HG03565 (cell line): ENCODE results near the gene MFN2.
"Not testable (repeated sequence)": the region's sequence is repeated elsewhere in the genome, so short reads cannot be mapped to it uniquely, and the experiment has no call there.

Experiments used
- ATAC-seq: cut with Tn5 transposase; IDR thresholded peaks from one replicate; pipeline ENCODE4 v1.9.1; 2021; ENCODE audit warnings: mild to moderate bottlenecking, moderate library complexity; ENCODE audit not compliant: unreplicated experiment

MFN2 gene

GRCh38 chr1:11997081-11997850, 17.0 kb downstream of the MFN2 start:
- no peak for ATAC-seq

DNA sequence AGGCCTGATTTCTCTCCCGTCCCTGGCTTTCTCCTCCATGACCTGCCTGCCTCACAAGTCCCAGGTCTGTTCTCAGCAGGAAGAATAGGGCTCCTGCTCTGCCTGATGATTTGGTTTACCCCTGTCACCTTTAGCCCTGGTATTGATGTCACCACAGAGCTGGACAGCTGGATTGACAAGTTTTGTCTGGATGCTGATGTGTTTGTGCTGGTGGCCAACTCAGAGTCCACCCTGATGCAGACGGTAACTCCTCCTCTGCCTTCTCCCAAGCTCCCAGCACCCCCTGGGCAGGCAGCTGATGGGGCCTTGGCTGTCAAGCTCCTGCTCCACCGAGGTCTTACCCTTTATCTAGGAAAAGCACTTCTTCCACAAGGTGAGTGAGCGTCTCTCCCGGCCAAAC, 18.4 kb downstream of the MFN2 start:
- no peak for ATAC-seq

DNA sequence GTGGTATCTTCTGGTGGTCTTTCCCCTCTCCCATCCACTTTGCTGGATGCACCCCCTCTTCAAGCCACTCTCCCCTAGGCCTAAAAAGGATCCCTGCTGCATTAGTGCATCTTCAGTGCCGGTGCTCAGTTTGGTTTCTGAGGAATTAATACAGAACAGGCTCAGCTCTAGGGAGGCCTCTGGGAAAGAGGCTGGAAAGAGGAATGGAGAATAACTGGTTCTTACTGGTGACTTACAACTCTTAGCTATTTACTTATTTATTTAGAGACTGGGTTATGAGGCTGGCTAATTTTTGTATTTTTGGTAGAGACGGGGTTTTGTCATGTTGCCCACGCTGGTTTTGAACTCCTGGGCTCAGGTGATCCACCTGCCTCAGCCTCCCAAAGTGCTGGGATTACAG, 19.0 kb downstream of the MFN2 start:
- no peak for ATAC-seq

GRCh38 chr1:12001249-12001917, 21.1 kb downstream of the MFN2 start:
- no peak for ATAC-seq

- ATAC-seq, result no peak
These were observed 21.8 kb downstream of the MFN2 start for GRCh38 chr1:12001996-12002493.

GRCh38 chr1:12003762-12004161, 23.5 kb downstream of the MFN2 start:
- ATAC-seq, result no peak

DNA sequence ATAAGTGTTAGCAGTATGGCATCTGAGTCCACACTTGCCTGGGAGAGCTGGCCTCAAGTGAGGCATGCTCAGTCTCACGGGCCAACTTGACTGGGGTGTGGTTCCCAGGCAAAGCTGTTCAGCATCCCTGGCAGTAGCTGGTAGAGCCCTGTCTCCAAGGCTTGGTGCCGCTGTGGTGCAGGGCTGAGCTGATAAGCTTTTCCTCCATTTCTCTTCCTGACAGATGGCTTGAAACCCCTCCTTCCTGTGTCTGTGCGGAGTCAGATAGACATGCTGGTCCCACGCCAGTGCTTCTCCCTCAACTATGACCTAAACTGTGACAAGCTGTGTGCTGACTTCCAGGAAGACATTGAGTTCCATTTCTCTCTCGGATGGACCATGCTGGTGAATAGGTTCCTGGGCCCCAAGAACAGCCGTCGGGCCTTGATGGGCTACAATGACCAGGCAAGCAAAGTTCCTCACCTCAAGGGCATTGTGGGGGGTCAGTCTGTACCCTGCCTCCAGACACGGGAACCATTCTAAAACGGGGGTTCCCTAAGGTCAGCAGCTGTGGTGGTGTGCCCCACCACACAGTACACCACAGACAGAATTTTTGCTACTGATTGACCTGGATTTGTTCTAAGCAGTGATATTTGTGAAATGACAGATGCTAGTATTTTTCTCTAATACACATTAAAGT, 25.4 kb downstream of the MFN2 start:
- no peak for ATAC-seq

DNA sequence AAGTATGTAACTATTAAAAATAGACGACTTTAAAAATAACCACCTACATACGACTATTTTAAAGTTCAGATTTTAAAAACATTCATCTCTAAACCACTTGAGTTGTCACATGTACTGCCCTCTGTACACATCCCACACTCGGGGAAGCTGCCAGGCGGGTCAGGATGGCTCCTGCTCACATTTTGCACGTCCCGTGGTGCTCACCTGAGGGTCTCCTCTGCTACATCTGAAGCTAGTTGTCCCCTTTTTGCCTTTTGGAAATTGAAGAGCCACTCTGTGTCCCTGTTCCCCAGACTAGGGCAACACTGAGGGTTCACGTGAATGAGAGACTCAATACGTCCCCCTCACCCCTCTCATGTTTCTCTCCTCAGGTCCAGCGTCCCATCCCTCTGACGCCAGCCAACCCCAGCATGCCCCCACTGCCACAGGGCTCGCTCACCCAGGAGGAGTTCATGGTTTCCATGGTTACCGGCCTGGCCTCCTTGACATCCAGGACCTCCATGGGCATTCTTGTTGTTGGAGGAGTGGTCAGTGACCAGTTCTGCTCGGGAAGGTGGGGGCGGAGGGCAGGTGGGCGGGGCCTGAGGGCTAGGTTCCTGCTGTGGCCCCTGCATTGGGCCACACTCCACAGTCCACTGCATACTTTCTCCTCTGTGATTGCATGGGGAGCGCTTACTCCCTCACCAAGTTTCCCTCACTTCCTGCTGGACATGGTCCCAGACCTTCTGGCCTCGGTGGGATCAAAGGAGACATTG, 26.1 kb downstream of the MFN2 start:
- ATAC-seq, result no peak

DNA sequence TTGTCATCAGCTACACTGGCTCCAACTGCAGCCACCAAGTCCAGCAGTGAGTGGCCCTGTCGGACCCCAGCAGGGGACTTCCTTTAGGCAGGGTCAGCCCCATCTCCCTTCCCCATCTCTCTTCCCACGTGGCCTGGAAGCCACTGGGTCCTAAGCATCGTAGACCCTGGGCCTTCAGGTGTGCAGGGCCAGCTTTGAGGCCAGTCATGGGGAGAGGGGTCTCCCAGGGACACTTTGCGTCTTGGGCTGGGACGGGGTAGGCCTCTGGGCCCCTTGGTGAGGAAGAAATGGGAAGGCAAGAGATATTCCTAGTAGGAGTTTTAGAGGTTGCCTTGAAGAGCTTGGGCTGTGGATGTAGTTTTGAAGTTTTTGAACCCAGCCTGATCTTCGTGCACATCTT, 27.0 kb downstream of the MFN2 start:
- no peak for ATAC-seq

- not testable (repeated sequence) for ATAC-seq
These were observed 28.1 kb downstream of the MFN2 start for GRCh38 chr1:12008355-12008754.

- no peak for ATAC-seq
These were observed 29.2 kb downstream of the MFN2 start for GRCh38 chr1:12009318-12009947.

DNA sequence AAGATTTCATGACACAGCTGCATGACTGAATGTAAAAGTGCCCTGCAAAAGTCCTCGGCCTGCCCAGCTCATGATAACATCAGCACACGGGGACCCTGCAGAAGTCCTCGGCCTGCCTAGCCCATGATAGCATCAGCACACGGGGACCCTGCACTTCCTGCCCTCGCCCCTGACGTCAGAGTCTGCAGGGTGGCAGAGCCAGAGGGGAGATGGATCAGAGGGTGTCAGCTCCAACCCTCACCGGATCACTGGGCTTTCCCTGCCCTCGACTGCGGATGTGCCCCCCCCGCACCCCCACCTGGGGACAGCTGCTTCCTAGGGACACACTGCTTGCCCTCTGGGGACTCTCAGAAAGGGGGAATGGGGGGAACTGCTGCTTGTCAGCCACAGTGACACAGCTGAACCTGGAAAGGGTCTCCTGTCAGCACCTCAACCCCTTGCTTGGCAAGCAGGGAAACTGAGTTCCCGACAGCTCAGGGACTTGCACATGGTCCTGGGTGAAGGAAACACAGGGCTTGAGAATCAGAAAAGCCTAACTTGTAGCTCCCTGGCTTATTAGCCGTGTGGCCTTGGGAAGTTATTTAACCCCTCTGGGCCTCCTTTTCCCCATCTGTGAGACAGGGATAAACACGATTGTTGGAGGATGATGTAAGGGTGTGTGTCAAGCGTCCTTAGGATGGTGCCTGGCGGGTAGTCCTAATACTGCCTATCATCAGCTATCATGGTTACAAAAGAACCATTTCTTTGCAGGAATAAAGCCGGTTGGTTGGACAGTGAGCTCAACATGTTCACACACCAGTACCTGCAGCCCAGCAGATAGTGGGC, 30.7 kb downstream of the MFN2 start:
- ATAC-seq, result no peak

DNA sequence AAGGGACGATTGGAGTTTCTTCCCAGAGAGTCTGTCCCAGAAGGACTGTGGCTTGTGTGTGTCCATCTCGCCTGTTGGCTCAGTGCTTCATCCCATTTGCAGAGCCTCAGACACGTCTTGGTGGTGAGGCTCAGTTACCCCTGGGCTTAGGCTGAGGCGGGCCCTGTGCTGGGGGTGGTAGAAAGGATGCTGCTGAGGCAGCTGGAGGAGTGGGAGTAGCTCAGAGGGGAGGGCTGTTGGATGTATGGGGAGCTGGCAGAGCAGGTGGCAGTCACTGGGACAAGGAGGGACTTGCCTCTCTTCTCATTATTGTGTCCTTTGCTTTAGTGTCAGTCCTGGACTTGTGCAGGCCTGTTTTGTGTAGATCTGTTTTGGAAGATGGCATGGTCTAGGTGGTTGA, 31.8 kb downstream of the MFN2 start:
- ATAC-seq, result no peak

GRCh38 chr1:12012560-12013316, 32.5 kb downstream of the MFN2 start:
- ATAC-seq, result no peak

DNA sequence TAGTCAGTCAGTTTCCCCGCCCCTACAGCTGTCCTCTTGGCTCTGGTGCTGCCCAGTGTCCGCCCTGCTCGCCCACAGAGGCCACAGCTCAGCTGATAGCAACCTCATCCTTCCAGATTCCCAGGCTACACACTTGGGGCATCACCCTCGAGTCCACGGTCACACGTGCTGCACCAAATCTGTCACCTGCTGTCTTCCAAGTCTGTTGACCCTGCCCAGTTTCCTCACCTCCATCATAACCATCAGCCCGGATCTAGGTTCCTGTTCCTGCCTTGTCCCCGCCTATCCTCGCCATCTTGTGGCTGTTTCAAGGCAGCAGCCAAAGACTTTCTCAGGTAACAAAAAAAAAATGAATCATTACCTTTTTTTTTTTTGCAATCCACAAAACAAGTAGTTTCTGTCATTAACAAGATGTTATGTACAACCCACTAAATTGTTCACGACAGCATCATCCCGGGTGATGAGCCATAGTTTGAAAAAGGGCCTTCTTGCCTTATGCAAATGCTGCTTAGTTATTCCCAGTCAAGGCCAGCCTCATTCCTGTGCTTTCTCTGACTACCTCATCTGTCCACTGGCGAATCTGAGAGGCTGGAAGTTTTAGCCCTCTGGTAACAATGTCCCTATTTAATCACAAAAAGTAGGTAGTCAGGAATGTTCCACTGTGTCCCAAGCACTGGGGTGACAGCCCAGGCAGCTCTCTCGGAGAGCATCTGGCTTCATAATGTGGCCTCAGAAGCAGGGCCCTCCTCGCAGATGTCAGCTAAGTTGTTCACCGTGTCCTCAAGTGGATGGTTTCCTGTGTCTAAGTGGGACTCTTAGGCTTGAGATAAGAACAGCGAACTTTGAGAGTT, 34.1 kb downstream of the MFN2 start:
- no peak for ATAC-seq

DNA sequence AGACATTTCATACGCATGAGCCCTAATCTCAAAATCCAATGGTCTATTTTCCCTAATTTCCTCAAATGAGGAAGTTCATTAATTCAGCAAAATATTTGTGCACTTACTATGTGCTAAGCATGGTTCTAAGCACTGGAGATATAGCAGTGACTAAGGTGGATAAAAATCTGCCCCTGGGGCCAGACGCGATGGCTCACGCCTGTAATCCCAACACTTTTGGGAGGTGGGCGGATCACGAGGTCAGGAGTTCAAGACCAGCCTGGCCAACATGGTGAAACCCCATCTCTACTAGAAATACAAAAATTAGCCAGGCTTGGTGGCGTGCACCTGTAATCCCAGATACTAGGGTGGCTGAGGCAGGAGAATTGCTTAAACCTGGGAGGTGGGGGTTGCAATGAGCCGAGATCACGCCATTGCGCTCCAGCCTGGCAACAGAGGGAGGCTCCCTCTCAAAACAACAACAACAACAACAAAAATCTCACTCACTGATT, 34.8 kb downstream of the MFN2 start:
- no peak for ATAC-seq

GRCh38 chr1:12015499-12015898, 35.3 kb downstream of the MFN2 start:
- ATAC-seq, result no peak

DNA sequence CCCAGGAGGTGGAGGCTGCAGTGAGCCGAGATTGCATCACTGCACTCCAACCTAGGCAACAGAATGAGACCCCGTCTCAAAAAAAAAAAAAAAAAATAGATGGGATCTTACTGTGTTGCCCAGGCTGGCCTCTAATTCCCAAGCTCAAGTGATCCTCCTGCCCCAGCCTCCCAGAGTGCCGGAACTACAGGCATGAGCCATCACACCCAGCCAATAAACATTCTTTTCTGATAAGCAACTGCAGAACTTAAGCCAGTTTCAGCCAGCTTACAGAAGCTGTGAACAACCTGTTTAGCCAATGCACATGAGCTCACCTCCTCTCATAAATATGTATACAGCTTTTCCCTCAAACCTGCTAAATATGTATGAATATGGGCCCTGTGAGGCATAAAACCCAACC, 35.9 kb downstream of the MFN2 start:
- no peak for ATAC-seq
